Measurements from ENCODE around the gene JAG2.

Gene JAG2

GRCh38 chr14:105168496-105168978 lies at the start of gene JAG2:
Gene JAG2 (minus strand): TSS chr14:105168776. CDS start chr14:105168420, 356 bp downstream.
- DNase-seq (ENCODE audit: low spot score): peak; percentile 56

GRCh38 chr14:105217774-105218173 lies 49.2 kb upstream of the JAG2 start:
- no peak for DNase-seq (ENCODE audit: low spot score)

- no peak for DNase-seq (ENCODE audit: low spot score)
Observed at GRCh38 chr14:105216490-105217247, 48.1 kb upstream of the JAG2 start.

GRCh38 chr14:105215602-105216001 lies 47.0 kb upstream of the JAG2 start:
- DNase-seq (ENCODE audit: low spot score): no peak

GRCh38 chr14:105214324-105214915 lies 45.8 kb upstream of the JAG2 start:
- no peak for DNase-seq (ENCODE audit: low spot score)

DNA sequence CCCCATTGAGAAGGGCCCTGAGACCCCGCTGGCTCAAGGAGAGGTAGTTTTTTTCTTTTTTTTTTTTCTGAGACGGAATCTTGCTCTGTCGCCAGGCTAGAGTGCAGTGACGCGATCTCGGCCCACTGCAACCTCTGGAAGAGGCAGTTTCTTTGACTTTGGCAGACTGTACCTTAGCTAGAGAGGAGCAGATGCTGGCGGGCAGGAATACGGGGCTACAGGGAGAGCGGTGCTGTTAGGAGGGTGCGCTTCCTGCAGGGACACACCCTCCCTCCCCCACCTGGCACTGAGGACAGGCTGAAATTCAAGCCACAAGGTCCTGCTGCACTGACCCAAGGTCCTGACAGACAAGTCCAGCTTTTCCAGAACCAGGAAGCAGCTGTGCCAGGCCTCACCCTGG lies 44.8 kb upstream of the JAG2 start:
- DNase-seq (ENCODE audit: low spot score): no peak

GRCh38 chr14:105212541-105213300 lies 44.1 kb upstream of the JAG2 start:
- no peak for DNase-seq (ENCODE audit: low spot score)

DNA sequence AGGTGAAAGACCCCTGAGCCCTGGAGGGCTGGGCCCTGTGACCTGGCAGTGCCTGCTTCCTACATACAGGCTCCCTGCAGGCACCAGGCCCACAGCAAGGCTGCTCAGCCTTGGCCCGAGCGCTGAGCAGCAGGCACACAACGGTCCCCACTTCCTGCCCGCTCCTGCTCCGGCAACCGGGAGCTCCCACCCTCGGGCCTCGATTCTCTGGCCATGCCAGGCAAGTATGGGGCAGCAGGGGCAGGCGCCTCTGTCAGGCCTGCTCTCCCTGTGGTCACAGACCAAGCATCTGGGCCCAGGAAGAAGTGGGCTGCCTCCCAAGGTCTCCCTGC lies 43.1 kb upstream of the JAG2 start:
- no peak for DNase-seq (ENCODE audit: low spot score)

DNA sequence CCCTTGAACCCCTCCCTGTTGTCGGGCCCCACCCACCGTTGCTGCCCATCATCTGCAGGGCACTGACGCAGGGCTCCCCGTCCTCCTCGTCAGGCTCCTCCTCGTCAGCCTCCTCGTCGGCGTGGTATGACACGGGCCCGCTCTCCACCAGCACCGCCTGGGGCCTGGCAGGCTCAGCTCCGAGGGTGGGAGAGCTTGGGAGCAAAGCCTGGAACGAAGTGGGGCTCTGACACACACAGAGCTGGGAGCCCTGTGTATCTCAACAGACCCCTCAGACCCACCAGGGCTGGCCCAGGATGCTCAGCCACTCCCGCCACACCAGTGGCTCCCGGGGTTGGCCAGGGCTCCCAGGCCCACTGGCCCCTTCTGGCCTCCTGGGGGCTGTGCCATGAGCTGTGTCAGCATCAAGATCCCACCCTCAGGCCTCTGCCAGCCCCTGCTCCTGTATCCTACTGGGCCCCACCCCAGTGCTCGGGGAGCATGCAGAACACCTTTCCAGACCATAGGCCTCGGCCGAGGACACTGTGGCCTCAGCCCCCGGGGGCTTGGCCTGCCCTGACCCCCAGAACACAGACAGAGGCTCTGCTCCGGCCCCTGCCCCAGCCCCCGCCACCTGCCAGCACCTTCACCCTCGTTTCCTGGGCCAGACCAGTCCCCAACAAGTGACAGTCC lies 42.6 kb upstream of the JAG2 start:
- no peak for DNase-seq (ENCODE audit: low spot score)

DNA sequence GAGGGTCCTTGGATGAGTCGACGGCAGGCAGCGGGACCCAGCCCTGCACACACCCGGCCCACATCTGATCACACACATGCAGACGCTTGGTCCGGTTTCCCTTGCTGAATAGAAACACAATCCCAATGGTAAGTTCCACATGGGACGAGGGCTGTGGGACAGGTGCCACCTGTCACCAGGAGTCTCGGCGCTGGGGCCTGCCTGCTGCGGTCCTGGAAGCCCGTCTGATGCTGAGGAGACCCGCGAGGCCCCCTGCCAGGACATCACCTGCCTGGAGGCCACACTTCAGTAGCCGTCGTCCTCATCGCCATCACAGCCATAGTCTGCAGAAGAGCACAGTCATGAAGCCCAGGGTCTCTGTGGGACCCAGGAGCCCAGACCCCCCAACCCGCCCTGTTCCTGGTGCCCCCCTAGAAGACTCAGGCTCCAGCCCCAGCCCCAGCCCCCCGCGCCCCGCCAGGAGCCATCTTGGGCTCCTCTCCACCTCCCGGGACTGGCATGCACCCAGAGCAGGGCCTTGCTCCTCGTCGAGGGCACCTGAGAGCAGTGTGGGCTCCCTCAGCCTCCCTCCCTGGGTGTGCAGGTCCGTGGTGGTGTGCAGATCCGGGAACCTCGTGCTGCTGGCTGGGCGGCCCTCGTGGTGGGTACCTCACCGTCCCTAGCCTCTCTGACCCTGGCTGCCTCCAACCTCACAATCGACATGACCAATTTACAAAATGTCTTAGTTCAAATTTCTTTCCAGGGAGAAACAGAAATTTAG lies 41.9 kb upstream of the JAG2 start:
- no peak for DNase-seq (ENCODE audit: low spot score)

GRCh38 chr14:105209646-105210045 lies 41.1 kb upstream of the JAG2 start:
- DNase-seq (ENCODE audit: low spot score): no peak

- DNase-seq (ENCODE audit: low spot score): no peak
Observed at GRCh38 chr14:105209091-105209490, 40.5 kb upstream of the JAG2 start.

- DNase-seq (ENCODE audit: low spot score): no peak
Observed at GRCh38 chr14:105208738-105209075, 40.1 kb upstream of the JAG2 start.

DNA sequence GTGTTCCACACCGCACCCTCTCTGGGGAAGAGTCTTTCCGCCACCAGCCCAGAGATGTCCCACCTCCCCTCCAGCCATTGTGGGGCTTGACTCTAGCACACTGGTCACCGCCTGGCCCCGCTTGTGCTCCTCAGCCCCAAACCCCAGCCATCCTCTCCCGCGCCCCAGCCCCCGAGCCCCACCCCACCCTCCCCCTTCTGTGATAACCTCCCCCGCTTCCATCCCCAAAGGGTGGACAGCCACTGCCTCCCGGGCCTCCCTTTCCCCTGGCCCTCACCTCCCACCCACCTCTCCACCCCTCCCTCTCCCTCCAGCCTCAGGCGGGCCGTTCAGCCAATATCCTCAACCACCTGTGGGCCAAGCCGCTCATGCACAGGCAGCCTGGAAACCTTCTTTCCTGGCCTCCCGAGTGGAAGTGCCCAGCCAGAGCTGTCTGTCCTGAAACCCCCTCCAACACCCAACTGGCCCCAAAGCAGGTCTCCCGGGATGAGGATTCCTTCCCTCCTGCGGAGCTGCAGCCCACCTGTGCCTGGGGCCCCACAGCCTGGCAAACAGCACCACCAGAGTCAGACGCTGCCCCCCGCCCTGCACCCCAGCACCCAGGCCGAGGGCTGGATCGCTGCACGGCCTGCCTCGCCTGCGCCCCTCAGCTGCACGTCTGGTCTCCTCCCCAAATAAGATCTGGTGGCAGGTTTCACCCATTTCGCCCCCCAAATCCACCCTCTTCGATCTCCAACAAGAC lies 39.6 kb upstream of the JAG2 start:
- DNase-seq (ENCODE audit: low spot score): no peak

DNA sequence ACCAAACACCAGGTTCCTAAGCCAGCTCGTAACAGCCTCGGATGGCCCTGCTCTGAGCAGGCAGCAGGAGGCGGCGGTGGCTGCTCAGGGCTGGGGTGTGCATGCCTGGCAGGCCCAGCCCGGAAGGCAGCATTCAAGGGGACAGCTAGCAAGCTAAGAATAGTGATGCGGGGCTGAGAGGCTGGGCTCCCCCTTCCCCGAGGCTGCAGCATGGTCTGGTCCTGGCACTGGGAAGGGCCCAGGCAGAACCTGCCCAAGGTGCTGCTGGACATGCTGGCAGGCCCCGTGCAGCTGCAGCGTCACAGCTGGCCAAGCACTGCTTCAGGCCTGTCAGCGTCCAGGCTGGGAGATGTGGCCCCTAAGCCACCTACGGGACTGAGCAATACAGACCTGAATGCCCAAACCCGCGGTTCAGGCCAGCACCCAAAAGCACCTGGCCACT lies 38.9 kb upstream of the JAG2 start:
- no peak for DNase-seq (ENCODE audit: low spot score)

DNA sequence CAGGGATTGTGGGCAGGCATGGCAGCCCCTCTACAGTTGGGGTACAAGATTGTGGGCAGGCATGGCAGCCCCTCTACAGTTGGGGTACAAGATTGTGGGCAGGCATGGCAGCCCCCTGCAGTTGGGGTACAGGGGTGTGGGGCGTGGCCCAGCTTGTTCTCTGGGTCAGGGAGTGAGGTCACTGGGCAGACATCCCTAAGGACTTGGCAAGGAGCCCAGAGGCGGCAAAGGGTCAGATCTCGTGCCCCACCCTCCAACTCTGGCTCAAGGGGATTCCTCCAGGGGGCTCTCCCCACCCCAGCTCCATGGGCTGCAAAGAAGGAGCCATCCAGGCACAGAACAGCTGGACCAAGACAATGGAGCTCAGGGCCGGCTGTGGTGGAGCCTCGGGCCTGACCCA lies 38.3 kb upstream of the JAG2 start:
- DNase-seq (ENCODE audit: low spot score): no peak

GRCh38 chr14:105205673-105206208 lies 37.2 kb upstream of the JAG2 start:
- no peak for DNase-seq (ENCODE audit: low spot score)

- DNase-seq (ENCODE audit: low spot score): no peak
Observed at GRCh38 chr14:105204931-105205672, 36.5 kb upstream of the JAG2 start.

DNA sequence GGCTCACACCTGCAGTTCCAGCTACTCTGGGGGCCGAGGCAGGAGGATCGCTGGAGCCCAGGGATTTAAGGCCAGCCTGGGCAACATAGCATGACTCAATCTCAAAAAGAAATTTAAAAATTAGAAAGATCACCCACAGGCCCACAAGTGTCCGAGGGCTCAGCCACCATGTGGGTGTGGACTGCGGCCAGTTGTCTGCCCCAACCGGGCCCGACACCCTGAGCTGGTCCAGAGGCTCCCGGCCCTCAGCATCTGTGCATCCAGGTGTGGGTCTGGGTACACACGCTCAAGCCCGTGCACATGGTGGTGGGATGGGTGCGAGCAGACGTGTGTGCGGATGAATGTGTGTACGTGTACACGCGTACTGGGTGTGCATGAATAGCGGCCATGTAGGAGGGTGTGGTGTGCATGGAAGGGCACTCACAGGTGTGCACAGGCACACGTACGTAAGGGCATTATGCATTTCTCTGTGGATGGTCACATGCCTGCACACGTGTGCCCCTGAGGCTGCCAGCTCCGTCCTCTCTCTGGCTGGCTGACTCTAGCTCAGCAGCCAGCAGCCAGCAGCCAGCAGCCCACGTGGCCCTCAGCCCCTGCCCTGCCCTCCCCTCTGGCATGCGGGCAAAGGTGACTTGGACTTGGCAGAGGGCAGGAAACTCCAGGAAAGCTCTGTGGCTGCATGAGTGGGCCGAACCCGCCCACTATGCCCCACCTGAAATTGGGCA lies 35.8 kb upstream of the JAG2 start:
- no peak for DNase-seq (ENCODE audit: low spot score)
